Measurements from ENCODE around the gene ZCCHC2. TPM values are rescaled to one million over a fixed set of nuclear protein-coding genes. Genes with fewer than 3 reads are reported as not detected.

ZCCHC2 gene
- 18.1 and 23.2 TPM in 2 replicates for total RNA-seq

DNA sequence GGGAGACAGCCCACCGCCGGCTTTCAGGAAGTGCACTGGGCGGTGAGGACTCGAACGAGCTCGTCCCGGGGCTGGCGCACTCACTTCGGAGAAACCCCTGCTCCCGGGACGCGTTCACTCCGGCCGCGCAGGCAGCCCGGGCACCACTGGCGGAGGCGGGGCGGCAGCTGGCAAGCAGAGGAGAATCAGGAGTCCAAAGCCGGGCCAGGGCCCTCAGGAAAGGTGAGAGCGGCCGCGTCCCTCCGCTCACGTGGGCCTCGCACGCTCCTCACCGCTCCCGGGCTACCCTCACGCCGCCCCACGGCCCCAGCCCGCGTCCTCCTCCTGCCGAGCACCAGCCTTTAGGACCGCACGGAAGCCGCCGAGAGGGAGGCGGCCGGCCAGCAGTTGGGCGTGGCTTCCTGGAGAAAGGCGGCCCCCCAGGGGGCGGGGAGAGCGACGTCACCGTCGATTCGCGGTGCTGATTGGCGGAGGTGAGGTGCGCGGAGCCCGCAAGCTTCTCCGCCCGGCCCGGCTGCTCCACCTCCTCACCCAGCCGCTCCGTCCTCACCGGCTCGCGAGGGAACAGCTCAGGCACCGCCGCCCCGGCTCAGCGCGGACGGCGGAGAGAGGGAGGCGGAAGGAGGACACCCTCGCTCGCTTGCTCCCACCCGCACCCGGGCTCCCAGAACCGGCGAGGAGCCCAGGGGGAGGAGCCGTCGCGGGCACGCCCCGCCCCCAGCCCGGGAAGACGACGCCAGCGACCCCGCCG, at the start of gene ZCCHC2:
Gene ZCCHC2 (plus strand): TSS at position 522 of the 751 bp plus-strand sequence. CDS start 400 bp downstream, outside the sequence.
- no peak for DNase-seq (ENCODE audit: extremely low read depth, low read depth, low spot score)

DNA sequence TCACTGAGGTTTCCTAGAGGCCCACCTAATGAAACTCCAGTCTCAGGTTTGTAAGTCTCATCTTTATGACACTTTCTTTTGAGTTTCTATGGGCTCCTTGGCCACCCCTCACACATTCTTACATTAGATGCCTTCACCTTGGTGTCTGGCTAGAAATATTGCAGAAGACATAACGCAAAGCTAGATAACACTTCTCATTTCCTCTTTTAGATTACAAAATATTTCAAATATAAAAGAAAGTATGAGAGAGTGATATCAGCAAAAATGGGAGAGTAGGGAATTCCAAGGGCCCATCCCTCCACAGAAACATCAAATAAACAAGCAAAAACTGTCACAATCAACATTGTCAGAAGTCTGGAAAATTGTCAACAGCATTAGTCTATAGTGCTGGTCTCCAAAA, 43.3 kb upstream of the ZCCHC2 start:
- no peak for DNase-seq (ENCODE audit: extremely low read depth, low read depth, low spot score)

DNA sequence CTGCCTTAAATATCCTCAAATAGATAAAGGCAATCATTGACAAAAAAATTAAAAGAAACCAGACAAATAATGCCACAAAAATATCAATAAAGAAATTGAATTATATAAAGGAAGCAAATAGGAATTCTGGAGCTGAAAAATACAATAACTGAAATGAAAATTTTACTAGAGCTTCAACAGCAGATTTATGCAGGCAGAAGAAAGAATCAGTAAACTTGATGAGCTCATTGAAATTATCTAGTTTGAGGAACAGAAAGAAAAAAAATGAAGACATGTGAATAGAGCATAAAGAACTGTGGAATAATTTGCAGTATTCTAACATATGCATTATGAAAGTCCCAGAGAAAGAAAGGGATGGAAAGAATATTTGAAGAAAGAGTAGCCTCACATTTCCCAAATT, 41.9 kb upstream of the ZCCHC2 start:
- no peak for DNase-seq (ENCODE audit: extremely low read depth, low read depth, low spot score)

DNA sequence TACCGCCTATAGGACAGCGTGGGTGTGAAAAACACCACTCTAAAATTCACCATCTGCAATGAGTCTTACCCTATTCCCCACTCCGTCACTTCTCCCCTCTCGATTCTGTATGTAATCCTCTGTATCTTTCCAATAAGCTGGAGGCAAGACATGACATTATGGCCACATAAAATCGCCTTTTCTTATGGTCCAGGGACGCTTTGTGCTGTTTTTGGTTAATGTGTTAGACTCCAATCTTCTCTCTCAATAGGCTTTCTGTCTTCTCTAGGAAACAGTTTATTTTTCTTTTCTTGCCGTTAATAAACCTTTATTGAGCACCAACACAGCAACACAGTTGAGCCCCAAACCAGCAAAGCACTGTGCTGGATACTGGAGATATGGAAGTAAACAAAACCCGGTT, 37.9 kb upstream of the ZCCHC2 start:
- no peak for DNase-seq (ENCODE audit: extremely low read depth, low read depth, low spot score)

DNA sequence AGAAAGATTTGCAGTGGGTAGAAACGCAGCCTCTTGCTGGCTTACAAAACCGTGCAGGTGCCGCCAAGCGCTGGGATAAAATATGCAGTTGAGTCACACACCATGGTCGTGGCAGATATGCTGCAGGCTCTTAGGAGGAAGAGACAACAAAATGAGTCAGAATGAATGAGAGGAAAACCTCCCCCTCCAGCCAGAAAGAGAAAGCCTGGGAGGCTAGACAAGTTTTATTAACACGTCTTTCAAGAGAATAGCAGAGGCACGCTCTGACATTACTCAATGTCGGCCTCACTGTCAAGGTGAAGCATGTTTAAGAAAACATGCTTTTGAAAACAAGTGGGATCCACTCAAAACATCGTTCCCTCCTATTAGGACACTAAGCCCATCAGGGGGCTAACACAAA, 37.1 kb upstream of the ZCCHC2 start:
- DNase-seq (ENCODE audit: extremely low read depth, low read depth, low spot score) = peak; percentile 64

DNA sequence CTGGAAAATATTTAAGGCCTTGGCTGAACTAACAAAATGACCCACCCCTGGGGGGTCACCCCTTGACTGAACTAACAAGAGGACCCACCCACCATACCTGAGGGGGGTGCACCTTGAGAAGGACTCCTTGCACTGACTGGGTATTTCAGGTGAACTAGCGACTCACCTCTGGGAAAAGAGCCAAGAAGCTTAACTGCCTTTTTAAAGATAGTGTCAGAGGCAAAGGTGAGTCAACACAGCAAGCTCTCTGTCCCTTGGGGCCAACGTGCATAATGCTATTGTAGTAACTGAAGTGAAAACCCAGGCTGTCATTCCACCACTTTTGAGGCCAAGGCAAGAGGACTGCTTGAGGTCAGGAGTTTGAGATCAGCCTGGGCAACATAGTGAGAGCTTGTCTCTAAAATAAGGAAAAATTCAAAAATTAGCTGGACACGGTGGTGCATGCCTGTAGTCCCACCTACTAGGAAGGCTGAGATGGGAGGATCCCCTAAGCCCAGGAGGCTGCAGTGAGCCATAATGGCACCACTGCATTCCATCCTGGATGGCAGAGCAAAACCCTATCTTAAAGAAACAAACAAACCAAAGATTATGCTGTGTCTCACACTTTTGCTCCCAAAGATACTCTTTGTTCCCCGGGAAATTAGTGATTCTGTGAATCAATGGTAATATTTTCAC, 36.4 kb upstream of the ZCCHC2 start:
- DNase-seq (ENCODE audit: extremely low read depth, low read depth, low spot score) = no peak

DNA sequence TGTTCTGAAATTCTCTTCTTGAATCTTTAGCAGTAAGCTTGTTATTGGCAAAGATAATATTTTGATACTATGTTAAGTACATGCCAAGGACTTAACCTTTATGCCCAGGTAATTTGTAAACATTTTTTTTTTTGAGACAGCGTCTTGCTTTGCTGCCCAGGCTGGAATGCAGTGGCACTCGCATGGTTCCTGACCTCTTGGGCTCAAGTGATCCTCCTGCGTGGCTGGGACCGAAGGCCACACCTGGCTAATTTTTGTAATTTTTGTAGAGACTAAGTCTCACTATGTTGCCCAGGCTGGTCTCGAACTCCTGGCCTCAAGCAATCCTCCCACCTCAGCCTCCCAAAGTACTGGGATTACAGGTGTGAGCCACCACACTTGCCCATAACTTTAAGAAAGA, 35.7 kb upstream of the ZCCHC2 start:
- DNase-seq (ENCODE audit: extremely low read depth, low read depth, low spot score) = no peak

DNA sequence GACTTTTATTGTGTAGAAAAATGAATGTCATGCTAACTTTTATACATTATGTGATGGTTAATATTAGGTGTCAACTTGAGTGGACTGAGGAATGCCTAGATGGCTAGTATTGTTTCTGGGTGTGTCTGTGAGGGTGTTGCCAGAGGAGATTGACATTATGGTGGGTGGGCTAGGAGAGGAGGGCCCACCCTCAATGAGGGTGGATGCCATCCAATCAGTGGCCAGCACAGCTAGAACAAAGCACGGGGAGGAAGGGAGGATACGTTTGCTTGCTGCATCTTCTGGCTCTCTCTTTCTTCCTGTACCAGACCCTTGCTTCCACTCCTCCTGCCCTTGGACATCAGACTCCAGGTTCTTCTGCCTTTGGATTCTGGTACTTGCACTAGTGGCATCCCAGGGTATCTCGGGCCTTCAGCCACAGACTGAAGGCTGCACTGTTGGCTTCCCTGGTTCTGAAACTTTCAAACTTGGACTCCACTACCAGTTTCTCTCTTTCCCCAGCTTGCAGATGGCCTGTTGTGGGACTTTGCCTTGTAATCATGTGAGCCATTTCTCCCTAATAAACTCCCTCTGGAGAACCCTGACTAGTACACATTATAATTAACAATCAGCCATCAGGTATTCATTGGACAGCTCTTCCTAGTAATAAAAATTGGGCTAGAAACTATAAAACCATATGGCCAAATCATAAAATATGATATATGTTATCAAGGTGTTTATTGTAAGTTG, 31.7 kb upstream of the ZCCHC2 start:
- no peak for DNase-seq (ENCODE audit: extremely low read depth, low read depth, low spot score)

DNA sequence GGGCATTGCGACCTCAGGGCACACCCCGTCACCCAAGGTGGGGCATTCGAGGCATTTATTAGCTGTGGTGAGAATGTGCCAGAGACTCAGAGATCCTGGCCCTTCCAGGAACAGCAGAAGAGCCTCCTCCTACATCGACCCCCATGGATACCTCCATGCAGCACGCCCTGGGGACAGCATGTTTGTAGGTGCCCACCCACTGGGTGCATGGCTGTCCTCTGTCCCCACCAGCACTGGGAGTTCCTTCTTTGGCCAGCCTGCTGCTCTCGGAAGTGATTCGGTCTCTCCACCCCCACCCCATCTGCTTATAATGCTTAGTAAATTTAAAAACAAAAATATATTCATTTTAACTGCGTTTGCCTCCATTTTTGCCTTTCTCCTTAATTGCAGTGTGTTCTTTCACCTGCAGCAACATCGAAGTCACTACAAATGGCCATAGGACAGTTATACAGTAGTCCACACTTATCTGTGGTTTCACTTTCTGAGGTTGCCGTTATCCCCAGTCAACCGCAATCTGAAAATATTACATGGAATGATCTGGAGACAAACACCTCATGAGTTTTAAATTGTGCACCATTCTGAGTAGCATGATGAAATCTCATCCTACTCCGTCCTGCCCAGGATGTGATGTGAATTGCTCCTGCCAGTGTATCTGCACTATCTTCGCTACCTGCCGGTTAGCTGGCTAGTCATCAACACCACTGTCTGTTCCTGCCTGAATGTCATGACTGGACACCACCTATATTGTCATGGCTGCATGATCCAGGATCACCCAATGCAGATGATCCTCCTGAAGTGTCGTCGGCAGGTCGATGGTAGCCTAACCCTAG, 29.6 kb upstream of the ZCCHC2 start:
- no peak for DNase-seq (ENCODE audit: extremely low read depth, low read depth, low spot score)

DNA sequence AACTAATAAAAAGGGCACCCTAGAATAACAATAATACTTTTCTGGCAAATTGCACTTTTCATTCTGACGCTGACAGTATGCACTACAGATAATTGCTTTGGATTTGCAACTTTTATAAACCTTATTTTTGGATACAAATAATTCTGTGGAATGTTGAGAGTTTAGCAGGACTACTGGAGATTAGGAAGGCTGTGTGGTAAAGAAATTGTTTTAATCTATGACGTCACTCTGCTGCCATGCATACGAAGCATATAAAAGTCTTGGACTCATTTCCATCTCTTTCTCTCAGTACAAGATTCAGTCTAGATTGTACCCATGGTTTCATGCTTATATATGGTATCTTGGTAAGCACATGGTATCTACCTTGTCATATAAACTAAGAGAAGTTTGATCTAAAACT, 28.1 kb upstream of the ZCCHC2 start:
- DNase-seq (ENCODE audit: extremely low read depth, low read depth, low spot score) = no peak

DNA sequence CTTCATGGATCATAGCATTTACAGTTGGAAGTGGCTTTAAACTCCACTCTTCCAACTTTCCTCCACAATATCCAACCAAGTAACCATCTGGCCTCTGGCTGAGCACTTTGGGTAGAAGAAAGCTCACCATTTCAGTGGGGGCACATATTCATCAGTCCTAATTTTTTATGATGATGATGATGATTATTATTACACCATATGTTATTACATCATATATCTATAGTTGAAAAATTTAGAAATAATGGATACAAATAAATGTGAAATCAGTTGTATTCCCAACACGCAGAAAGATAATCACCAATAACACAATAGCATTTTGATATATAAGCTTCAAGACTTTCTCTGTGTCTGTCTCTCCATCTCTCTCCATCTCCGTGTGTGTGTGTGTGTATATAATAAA, 26.6 kb upstream of the ZCCHC2 start:
- DNase-seq (ENCODE audit: extremely low read depth, low read depth, low spot score) = no peak

DNA sequence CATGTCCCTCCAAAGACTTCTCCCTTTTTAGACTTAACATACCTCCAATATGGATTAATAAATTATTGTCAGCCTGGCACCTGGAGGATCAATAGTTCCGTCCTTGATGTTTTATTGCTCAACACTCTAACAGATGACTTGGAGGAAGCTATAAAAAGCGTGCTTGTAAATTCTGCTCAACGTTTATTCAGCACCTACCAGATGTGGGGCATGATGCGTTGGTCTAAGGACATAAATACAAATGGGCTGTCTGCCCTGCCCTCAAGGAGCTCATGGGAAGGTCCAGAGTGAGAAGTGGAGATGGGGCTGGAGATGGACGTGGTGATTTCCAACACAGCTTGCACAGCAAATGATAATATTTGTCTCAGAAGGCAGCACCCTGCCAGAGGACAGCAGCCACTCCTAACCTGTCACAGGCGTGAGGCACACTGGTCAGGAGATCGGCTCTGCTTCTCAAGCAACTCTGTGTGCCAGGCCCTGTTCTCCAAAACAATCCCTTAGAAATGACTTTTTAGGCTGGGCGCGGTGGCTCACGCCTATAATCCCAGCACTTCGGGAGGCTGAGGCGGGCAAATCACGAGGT, 25.5 kb upstream of the ZCCHC2 start:
- no peak for DNase-seq (ENCODE audit: extremely low read depth, low read depth, low spot score)

DNA sequence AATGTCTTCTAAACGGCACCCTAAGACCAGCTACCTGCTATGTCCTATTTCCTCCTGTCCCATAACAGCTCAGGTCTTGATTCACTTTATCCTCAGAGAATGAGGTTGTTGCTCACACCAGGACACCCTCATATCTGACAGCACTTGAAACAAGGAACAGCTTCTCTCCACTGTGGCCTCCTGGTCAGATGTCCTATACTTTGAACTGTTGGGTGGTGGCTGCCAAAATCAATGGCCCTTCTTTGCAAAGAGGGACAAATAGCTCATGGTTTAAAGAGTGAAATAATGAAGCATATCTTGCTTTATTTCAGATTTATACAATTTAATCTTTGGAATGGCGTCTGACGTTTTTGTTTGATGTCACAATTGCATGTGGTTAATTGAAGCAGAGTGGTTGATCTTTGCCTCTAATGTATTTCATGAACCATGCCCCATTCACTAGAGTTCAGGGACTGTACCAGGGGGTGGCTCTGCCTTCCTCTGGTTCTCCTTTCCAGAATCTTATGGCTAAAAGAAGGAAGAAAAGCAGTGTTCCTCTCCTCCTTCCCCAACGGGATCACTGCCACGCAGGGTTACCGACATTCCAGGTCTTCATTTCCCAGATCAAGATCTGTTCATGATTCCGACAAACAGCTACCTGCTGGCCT, 24.1 kb upstream of the ZCCHC2 start:
- no peak for DNase-seq (ENCODE audit: extremely low read depth, low read depth, low spot score)

DNA sequence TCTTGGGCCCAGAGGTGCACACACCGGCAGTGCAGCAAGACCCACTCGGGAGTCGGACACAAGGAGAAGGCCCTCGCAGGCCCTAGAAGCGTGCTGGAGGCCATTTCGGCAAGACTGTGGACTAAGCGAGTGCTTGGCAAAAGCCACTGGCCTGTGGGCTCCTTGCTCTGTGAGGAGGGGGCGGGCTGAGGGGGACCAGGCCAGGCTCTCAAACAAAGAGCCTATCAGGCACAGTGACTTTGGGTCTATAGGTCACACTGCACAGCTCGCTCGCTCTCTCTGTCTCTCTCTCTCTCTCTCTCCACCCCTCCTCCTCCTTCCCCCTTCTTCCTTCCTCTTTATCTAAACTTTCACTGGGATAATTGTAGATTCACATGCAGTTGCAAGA, 23.6 kb upstream of the ZCCHC2 start:
- DNase-seq (ENCODE audit: extremely low read depth, low read depth, low spot score) = no peak

DNA sequence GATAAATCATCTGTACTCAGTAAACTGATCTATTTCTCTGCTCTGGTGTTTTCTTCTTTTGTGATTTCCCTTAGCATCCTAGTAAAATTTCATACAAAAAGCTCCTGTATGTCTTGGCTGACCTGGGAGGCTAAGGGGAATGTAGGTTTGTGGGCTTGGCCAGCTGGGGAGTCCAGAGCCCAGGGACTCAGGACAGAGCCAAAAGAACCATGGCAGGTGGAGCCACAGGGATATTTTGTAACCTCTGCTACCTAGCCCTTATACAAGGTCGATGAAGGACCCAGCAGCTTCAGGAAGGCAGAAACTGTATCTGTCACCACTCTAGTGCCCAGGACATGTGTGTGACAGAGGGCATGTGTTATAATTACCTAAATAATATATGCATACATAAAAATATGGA, 22.7 kb upstream of the ZCCHC2 start:
- DNase-seq (ENCODE audit: extremely low read depth, low read depth, low spot score) = no peak

DNA sequence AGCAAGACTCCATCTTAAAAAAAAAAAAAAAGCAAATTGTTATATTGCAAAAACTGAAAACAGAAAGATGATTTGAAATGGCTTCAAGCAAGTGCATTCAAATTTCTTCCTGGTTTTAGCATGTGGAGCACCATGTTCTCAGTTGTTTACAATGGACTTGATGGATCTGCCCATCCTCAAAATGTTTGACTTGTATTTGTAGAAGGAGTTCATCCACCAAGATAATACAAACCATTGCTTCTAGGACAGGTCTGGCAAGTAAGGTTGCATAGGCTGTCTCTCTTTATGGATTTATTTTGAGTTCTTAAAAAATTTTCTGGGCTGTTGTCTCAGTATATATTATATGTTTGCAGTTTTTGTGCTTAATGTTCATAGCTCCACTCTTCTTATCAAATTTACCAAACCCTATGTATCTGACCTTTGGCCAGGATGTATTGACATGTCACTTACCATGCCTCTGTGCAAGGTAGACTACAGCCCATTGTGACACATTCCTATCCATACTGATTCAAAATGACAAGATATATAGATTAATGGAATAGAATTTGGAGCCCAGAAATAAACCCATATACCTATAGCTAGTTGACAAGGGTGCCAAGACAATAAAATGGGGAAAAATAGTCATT, 21.7 kb upstream of the ZCCHC2 start:
- DNase-seq (ENCODE audit: extremely low read depth, low read depth, low spot score) = no peak

DNA sequence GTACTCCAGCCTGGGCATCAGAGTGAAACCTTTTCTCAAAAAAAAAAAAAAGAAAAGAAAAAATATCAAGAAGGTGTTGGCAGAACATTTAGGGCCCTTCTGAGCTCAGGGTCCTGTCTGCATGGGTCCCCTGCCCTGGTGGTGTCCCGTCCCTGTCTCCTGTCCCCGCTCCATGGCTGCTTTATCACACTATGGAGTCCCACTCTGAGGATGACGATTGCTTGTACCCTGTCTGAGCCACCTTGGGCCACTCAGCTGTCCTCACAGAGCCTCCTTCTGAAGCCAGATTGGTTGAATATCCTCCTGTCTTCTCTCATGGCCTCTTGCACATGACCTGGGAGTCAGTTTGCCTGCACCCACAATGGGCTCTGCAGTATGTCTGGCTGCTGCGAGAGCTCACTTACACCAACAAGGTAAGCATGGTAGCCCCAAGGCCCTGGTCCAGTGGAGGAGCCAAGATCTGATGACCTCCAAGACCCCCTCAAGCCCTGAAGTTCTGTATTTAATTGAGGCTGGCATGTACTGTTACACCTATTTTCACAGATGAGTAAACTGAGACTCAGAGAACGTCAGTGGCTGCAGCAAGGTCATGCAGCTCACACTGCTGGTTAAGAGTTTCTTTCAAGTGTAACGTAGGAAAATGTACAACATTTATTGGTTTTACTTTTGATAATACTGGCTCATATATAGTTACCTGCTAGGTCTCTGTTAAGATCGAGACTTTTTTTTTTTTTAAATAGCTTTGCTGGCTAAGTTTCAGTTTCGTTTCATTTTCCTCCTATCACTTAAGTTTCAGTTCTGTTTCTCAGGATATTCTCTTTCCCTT, 16.9 kb upstream of the ZCCHC2 start:
- no peak for DNase-seq (ENCODE audit: extremely low read depth, low read depth, low spot score)

DNA sequence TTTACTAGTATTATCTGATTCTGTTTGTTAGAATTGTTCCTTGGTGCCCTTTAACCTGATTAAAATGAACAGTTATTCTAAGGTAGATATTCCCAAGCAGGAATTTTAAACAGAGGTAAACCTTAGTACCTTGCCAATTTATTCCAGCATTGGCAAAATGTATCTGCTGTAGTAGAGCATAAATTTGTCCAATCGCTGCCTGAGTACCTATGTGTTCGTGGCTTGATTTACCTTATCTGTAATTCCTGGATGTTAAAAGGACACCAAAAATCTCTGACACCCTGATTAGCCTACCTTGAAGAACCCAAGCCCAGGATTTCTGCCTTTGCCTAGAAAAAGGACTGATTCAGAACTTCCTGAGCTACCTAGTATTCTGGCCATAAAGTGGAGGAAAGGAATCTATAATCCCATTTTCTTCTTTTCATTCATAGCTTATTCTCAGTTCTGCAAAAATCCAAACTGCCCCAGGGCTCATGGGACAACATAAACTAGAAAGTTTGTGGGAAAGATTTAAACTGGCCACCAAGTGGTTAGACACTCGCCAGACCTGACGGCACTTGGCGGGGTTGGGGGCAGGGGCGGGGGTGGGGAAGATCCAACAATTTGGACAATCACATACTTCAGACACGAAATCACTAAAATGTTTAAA, 16.2 kb upstream of the ZCCHC2 start:
- DNase-seq (ENCODE audit: extremely low read depth, low read depth, low spot score) = no peak
